GM18502 (cell line): ENCODE data around the gene PCDH15.

ENCODE experiments used
- ATAC-seq: cut with Tn5 transposase; IDR thresholded peaks from one replicate; pipeline ENCODE4 v1.9.1; 2021; ENCODE audit warnings: mild to moderate bottlenecking; ENCODE audit not compliant: unreplicated experiment, poor library complexity

The PCDH15 gene

GRCh38 chr10:53765311-53765710 lies 1035.7 kb downstream of the PCDH15 start:
- no peak for ATAC-seq

DNA sequence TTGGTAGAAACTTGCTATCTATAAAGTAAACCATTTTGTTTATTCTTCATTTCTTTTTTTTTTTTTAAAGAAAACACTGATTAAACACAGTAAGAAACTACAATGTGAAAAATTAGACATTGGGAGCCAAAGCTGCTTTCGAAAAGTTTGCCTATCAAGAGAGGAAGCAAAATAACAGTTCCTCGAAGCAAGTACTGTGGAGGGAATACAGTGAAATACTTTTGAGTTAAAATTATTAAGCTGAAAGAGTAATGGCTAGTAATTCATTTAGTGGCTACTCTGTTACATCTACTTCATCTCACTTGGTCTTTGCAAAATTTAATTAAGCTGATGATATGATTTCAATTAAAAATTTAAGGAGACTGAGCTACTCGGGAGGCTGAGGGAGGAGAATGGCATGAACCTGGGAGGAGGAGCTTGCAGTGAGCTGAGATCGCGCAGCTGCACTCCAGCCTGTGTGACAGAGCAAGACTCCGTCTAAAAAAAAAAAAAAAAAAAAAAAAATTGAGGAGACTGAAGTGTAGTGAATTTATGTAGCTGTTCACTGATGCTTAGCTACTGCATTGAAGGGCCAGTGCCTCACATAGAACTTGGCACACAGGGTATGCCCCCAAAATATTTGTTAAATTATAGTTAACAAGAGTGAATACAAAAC lies 1046.3 kb downstream of the PCDH15 start:
- ATAC-seq: no peak
